Measurements from ENCODE around the gene KPNA4. TPM values are rescaled to one million over a fixed set of nuclear protein-coding genes. Genes with fewer than 3 reads are reported as not detected.

KPNA4 gene
- polyA plus RNA-seq, 1 experiment: 28.4 TPM

- peak; percentile 17; the same call in 1 of the 2 replicates for TF ChIP-seq CTCF (IDR thresholded peaks at IDR 0.05; ENCODE audit: low read depth, low read length)
- H3K27ac ChIP-seq (ENCODE audit: low read depth, low read length): peak overlapping the region; percentile 21
- CTCF ChIA-PET: no interaction called here
- H3K9me3 ChIP-seq (ENCODE audit: control insufficient read depth, insufficient read depth, low read length): no peaks in the 10 kb centered on the region
- POLR2A ChIA-PET: interaction anchor here (0.5 to 0.9 kb wide), 4 partner anchors 9 to 40 kb away, joined by 3 to 5 read pairs (median 4); partner anchors contain the start of gene TRIM59
- peak; percentile 16 for DNase-seq (ENCODE audit: low read depth, low spot score)
- no peaks in the 10 kb centered on the region for H3K27me3 ChIP-seq (ENCODE audit: control insufficient read depth, insufficient read depth, low read length)
- H3K4me3 ChIP-seq (ENCODE audit: low read depth, low read length): no peak overlapping the region
These were observed 87.0 kb downstream of the KPNA4 start for GRCh38 chr3:160478338-160478737.

GRCh38 chr3:160477750-160478149 lies 87.6 kb downstream of the KPNA4 start:
- no peak overlapping the region for H3K4me3 ChIP-seq (ENCODE audit: low read depth, low read length)
- H3K27ac ChIP-seq (ENCODE audit: low read depth, low read length): no peak overlapping the region
- CTCF ChIA-PET: no interaction called here

GRCh38 chr3:160475884-160476283 lies 89.5 kb downstream of the KPNA4 start:
- Histone ChIP-seq H3K9me3 (ENCODE audit: control insufficient read depth, insufficient read depth, low read length) (peaks cover 4% of the 10 kb centered on the region; the same call in 1 of the 2 replicates), H3K27ac (ENCODE audit: low read depth, low read length) (no peak overlapping the region), H3K4me3 (ENCODE audit: low read depth, low read length) (no peak overlapping the region), H3K27me3 (ENCODE audit: control insufficient read depth, insufficient read depth, low read length) (no peaks in the 10 kb centered on the region)
- DNase-seq (ENCODE audit: low read depth, low spot score): no peak
- POLR2A ChIA-PET: no interaction called here
- CTCF ChIA-PET: no interaction called here
- TF ChIP-seq CTCF (IDR thresholded peaks at IDR 0.05; ENCODE audit: low read depth, low read length): no peak

More at GRCh38 chr3:160477750-160478149, 87.6 kb downstream of the KPNA4 start:
- POLR2A ChIA-PET: interaction anchor here (0.5 to 0.9 kb wide), 4 partner anchors 9 to 40 kb away, joined by 3 to 5 read pairs (median 4); partner anchors contain the start of gene TRIM59
- Histone ChIP-seq H3K9me3 (ENCODE audit: control insufficient read depth, insufficient read depth, low read length) (no peaks in the 10 kb centered on the region), H3K27me3 (ENCODE audit: control insufficient read depth, insufficient read depth, low read length) (no peaks in the 10 kb centered on the region)
- DNase-seq (ENCODE audit: low read depth, low spot score): no peak
- TF ChIP-seq CTCF (IDR thresholded peaks at IDR 0.05; ENCODE audit: low read depth, low read length): no peak

GRCh38 chr3:160475153-160475552 lies 90.2 kb downstream of the KPNA4 start:
- Histone ChIP-seq H3K27ac (ENCODE audit: low read depth, low read length) (no peak overlapping the region), H3K9me3 (ENCODE audit: control insufficient read depth, insufficient read depth, low read length) (peaks cover 11% of the 10 kb centered on the region), H3K27me3 (ENCODE audit: control insufficient read depth, insufficient read depth, low read length) (no peaks in the 10 kb centered on the region), H3K4me3 (ENCODE audit: low read depth, low read length) (no peak overlapping the region)
- no peak for TF ChIP-seq CTCF (IDR thresholded peaks at IDR 0.05; ENCODE audit: low read depth, low read length)
- ChIA-PET CTCF (no interaction called here), POLR2A (interaction anchor here (2.6 kb wide), 1 partner anchor 25 kb away, joined by 14 read pairs; the partner anchor contains the start of gene TRIM59)
- DNase-seq (ENCODE audit: low read depth, low spot score): no peak

- CTCF ChIA-PET: no interaction called here
- no peak for DNase-seq (ENCODE audit: low read depth, low spot score)
- Histone ChIP-seq H3K9me3 (ENCODE audit: control insufficient read depth, insufficient read depth, low read length) (peaks cover 13% of the 10 kb centered on the region), H3K27ac (ENCODE audit: low read depth, low read length) (no peak overlapping the region), H3K4me3 (ENCODE audit: low read depth, low read length) (no peak overlapping the region), H3K27me3 (ENCODE audit: control insufficient read depth, insufficient read depth, low read length) (no peaks in the 10 kb centered on the region)
- POLR2A ChIA-PET: interaction anchor here (2.6 kb wide), 1 partner anchor 24 kb away, joined by 14 read pairs; the partner anchor contains the start of gene TRIM59
- no peak for TF ChIP-seq CTCF (IDR thresholded peaks at IDR 0.05; ENCODE audit: low read depth, low read length)
These were observed 90.9 kb downstream of the KPNA4 start for GRCh38 chr3:160474416-160474838.

Measured in AG04450 (cell line).